HepG2 (cell line): Measurements from ENCODE around the gene CD19. TPM values are rescaled to one million over a fixed set of nuclear protein-coding genes. Genes with fewer than 3 reads are reported as not detected.

Experiments
- FOXJ3 ChIP-seq: sonication (generic); formaldehyde crosslinking; IDR thresholded peaks from 2 replicates; pipeline ENCODE4 v1.4.0; 2020; ENCODE audit warnings: missing genetic modification reagents, mild to moderate bottlenecking, borderline replicate concordance
- MATR3 ChIP-seq: sonication (generic); formaldehyde crosslinking; IDR thresholded peaks from 2 replicates; pipeline ENCODE4 v1.4.0; 2020; ENCODE audit warnings: missing genetic modification reagents
- MYPOP ChIP-seq: sonication (generic); formaldehyde crosslinking; IDR thresholded peaks from 2 replicates; pipeline ENCODE4 v1.8.1; 2023; ENCODE audit warnings: mild to moderate bottlenecking, moderate library complexity, missing genetic modification reagents
- NR2F6 ChIP-seq, 2 experiments: IDR thresholded peaks; 2 replicates each; pipeline ENCODE4 v1.6.1; 2016; ENCODE audit warnings: antibody characterized with exemption in 1 of 2, mild to moderate bottlenecking in 1 of 2
- RXRB ChIP-seq: IDR thresholded peaks from 2 replicates; pipeline ENCODE4 v1.6.1; 2016; ENCODE audit warnings: borderline replicate concordance, missing genetic modification reagents, missing compliant biosample characterization
- STAG1 ChIP-seq: sonication (generic); formaldehyde crosslinking; IDR thresholded peaks from 2 replicates; pipeline ENCODE4 v1.4.0; 2020; ENCODE audit warnings: missing genetic modification reagents
- TFAP4 ChIP-seq: sonication (generic); IDR thresholded peaks from 2 replicates; pipeline ENCODE4 v1.6.1; 2016; ENCODE audit warnings: low read depth, borderline replicate concordance
- ZFP82 ChIP-seq: sonication (generic); formaldehyde crosslinking; IDR thresholded peaks from 2 replicates; pipeline ENCODE4 v1.5.1; 2020; ENCODE audit warnings: mild to moderate bottlenecking, missing genetic modification reagents, borderline replicate concordance
- ZNF770 ChIP-seq: sonication (generic); formaldehyde crosslinking; IDR thresholded peaks from 2 replicates; pipeline ENCODE4 v1.5.0; 2020; ENCODE audit warnings: mild to moderate bottlenecking, missing genetic modification reagents
- ZNF781 ChIP-seq: sonication (generic); formaldehyde crosslinking; IDR thresholded peaks from 2 replicates; pipeline ENCODE4 v1.5.1; 2020; ENCODE audit warnings: borderline replicate concordance, mild to moderate bottlenecking, missing genetic modification reagents; ENCODE audit errors: not compliant biosample characterization
- polyA plus RNA-seq, 8 experiments: library from polyadenylated mRNA; depleted of rRNA in 3 of 8; stranded (reverse) in 7 of 8; unstranded in 1 of 8; fragments of >200 nt; fragmentation: Illumina TruSeq in 4 of 8; extraction: Trizol in 4 of 8; gene quantifications; 2 replicates each; pipeline versions ENCODE4 v1.2.1 to v1.2.3, GENCODE V29; 2011 to 2016; ENCODE audit warnings: low read depth in 4 of 8, missing spikeins in 1 of 8, mixed read lengths in 1 of 8; ENCODE audit not compliant: insufficient read depth in 1 of 8
- total RNA-seq, 5 experiments: library from RNA; depleted of rRNA; stranded (reverse); fragments of >200 nt; fragmentation: Illumina TruSeq; extraction: Trizol; gene quantifications; 2 replicates each; pipeline ENCODE4 v1.2.3, GENCODE V29; 2016; ENCODE audit warnings: low read depth in 1 of 5
- TF ChIP-seq, protein P1 (sequence below): IDR thresholded peaks from 2 replicates; pipeline ENCODE4 v1.6.1; 2016; ENCODE audit warnings: low read depth, missing genetic modification reagents, missing compliant biosample characterization
- TF ChIP-seq, protein P2 (sequence below): sonication (generic); formaldehyde crosslinking; IDR thresholded peaks from 2 replicates; pipeline ENCODE4 v1.4.0; 2020; ENCODE audit warnings: missing genetic modification reagents
- TF ChIP-seq, protein P3 (sequence below): sonication (generic); formaldehyde crosslinking; conservative IDR thresholded peaks from 2 replicates; pipeline ENCODE4 v1.4.0; 2020; ENCODE audit warnings: mild to moderate bottlenecking, missing genetic modification reagents, moderate library complexity

CD19 gene
- total and polyA plus RNA-seq, 2 of the 13 experiments (the other 11 are each of a cell fraction or from before 2014, with no cell fraction given), result 0.55 to 1.1 TPM

- TF ChIP-seq NR2F6 (IDR thresholded peaks at IDR 0.05) (peak; percentile 79), NR2F6 (CRISPR knock-in tag; IDR thresholded peaks at IDR 0.05) (peak; percentile 87), ZNF770 (CRISPR knock-in tag) (peak; percentile 92), TFAP4 (no peak), MYPOP (CRISPR knock-in tag) (no peak), FOXJ3 (CRISPR knock-in tag) (peak; percentile 61; the same call in 1 of the 2 replicates), STAG1 (CRISPR knock-in tag) (no peak), MATR3 (CRISPR knock-in tag) (no peak), RXRB (CRISPR knock-in tag) (peak; percentile 23; the same call in 1 of the 2 replicates), ZFP82 (CRISPR knock-in tag) (no peak), ZNF781 (CRISPR knock-in tag) (no peak)
- TF ChIP-seq, protein P1, sequence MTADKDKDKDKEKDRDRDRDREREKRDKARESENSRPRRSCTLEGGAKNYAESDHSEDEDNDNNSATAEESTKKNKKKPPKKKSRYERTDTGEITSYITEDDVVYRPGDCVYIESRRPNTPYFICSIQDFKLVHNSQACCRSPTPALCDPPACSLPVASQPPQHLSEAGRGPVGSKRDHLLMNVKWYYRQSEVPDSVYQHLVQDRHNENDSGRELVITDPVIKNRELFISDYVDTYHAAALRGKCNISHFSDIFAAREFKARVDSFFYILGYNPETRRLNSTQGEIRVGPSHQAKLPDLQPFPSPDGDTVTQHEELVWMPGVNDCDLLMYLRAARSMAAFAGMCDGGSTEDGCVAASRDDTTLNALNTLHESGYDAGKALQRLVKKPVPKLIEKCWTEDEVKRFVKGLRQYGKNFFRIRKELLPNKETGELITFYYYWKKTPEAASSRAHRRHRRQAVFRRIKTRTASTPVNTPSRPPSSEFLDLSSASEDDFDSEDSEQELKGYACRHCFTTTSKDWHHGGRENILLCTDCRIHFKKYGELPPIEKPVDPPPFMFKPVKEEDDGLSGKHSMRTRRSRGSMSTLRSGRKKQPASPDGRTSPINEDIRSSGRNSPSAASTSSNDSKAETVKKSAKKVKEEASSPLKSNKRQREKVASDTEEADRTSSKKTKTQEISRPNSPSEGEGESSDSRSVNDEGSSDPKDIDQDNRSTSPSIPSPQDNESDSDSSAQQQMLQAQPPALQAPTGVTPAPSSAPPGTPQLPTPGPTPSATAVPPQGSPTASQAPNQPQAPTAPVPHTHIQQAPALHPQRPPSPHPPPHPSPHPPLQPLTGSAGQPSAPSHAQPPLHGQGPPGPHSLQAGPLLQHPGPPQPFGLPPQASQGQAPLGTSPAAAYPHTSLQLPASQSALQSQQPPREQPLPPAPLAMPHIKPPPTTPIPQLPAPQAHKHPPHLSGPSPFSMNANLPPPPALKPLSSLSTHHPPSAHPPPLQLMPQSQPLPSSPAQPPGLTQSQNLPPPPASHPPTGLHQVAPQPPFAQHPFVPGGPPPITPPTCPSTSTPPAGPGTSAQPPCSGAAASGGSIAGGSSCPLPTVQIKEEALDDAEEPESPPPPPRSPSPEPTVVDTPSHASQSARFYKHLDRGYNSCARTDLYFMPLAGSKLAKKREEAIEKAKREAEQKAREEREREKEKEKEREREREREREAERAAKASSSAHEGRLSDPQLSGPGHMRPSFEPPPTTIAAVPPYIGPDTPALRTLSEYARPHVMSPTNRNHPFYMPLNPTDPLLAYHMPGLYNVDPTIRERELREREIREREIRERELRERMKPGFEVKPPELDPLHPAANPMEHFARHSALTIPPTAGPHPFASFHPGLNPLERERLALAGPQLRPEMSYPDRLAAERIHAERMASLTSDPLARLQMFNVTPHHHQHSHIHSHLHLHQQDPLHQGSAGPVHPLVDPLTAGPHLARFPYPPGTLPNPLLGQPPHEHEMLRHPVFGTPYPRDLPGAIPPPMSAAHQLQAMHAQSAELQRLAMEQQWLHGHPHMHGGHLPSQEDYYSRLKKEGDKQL, result no peak
- TF ChIP-seq, protein P2, sequence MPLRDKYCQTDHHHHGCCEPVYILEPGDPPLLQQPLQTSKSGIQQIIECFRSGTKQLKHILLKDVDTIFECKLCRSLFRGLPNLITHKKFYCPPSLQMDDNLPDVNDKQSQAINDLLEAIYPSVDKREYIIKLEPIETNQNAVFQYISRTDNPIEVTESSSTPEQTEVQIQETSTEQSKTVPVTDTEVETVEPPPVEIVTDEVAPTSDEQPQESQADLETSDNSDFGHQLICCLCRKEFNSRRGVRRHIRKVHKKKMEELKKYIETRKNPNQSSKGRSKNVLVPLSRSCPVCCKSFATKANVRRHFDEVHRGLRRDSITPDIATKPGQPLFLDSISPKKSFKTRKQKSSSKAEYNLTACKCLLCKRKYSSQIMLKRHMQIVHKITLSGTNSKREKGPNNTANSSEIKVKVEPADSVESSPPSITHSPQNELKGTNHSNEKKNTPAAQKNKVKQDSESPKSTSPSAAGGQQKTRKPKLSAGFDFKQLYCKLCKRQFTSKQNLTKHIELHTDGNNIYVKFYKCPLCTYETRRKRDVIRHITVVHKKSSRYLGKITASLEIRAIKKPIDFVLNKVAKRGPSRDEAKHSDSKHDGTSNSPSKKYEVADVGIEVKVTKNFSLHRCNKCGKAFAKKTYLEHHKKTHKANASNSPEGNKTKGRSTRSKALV, result no peak
- TF ChIP-seq, protein P3, sequence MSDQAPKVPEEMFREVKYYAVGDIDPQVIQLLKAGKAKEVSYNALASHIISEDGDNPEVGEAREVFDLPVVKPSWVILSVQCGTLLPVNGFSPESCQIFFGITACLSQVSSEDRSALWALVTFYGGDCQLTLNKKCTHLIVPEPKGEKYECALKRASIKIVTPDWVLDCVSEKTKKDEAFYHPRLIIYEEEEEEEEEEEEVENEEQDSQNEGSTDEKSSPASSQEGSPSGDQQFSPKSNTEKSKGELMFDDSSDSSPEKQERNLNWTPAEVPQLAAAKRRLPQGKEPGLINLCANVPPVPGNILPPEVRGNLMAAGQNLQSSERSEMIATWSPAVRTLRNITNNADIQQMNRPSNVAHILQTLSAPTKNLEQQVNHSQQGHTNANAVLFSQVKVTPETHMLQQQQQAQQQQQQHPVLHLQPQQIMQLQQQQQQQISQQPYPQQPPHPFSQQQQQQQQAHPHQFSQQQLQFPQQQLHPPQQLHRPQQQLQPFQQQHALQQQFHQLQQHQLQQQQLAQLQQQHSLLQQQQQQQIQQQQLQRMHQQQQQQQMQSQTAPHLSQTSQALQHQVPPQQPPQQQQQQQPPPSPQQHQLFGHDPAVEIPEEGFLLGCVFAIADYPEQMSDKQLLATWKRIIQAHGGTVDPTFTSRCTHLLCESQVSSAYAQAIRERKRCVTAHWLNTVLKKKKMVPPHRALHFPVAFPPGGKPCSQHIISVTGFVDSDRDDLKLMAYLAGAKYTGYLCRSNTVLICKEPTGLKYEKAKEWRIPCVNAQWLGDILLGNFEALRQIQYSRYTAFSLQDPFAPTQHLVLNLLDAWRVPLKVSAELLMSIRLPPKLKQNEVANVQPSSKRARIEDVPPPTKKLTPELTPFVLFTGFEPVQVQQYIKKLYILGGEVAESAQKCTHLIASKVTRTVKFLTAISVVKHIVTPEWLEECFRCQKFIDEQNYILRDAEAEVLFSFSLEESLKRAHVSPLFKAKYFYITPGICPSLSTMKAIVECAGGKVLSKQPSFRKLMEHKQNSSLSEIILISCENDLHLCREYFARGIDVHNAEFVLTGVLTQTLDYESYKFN, result 0 out of 2 replicates have a peak, but pooled peaks have one; percentile 42
Measured at GRCh38 chr16:28895609-28896008, 36.2 kb upstream of the CD19 start (continued).
